Activated T-cell treated with anti-CD3 and anti-CD28 coated beads, Interleukin-2, amount 50 U/mL, for 4 hours (primary cell): Measurements from ENCODE around the gene ADAM20. TPM values are rescaled to one million over a fixed set of nuclear protein-coding genes. Genes with fewer than 3 reads are reported as not detected.

Source experiments
- ATAC-seq, 2 donors: fragments of 200-7000 bp; cut with Tn5 transposase; one replicate each; pipeline ENCODE4 v1.10.0; 2021
- DNase-seq: peaks from one replicate; pipeline ENCODE4 v3.0.0-alpha.2; 2020
- H3K27me3 Mint-ChIP-seq: one replicate; pipeline ENCODE4 v1.8.0; 2021; ENCODE audit warnings: low read depth, mixed read lengths
- H3K36me3 Mint-ChIP-seq: one replicate; pipeline ENCODE4 v1.8.0; 2022; ENCODE audit warnings: mixed read lengths; ENCODE audit not compliant: insufficient read depth
- H3K4me1 Mint-ChIP-seq: one replicate; pipeline ENCODE4 v1.8.0; 2021; ENCODE audit warnings: low read depth, mixed read lengths
- H3K4me3 Mint-ChIP-seq: one replicate; pipeline ENCODE4 v1.8.0; 2021; ENCODE audit warnings: mild to moderate bottlenecking, moderate library complexity, mixed read lengths
- H3K9me3 Mint-ChIP-seq: one replicate; pipeline ENCODE4 v1.8.0; 2021; ENCODE audit warnings: mixed read lengths
- total RNA-seq, 3 donors: library from RNA; stranded (reverse); gene quantifications; one replicate each; pipeline ENCODE4 v1.2.1, GENCODE V29; 2021

Gene ADAM20
- under 1 TPM in 1 of 3 donors, not detected in 2; 0.08 TPM for total RNA-seq

GRCh38 chr14:70534904-70535303 lies at the start of gene ADAM20:
TSS of gene ADAM20 (minus strand) at chr14:70535004. CDS start at chr14:70524757, 10,247 bp downstream.
- Mint-ChIP-seq H3K9me3 (peaks cover 8% of the 10 kb centered on the region), H3K36me3 (peaks cover 22% of the 10 kb centered on the region), H3K27me3 (no peaks in the 10 kb centered on the region), H3K4me3 (no peak within 1 kb of the TSS), H3K4me1 (peaks cover 3% of the 10 kb centered on the region)
- DNase-seq (no peak), ATAC-seq (no peak)

- no peak for DNase-seq
- ATAC-seq = no peak
- peaks cover 41% of the 10 kb centered on the region for H3K36me3 Mint-ChIP-seq
- no peaks in the 10 kb centered on the region for H3K27me3 Mint-ChIP-seq
- no peaks in the 10 kb centered on the region for H3K4me1 Mint-ChIP-seq
- H3K9me3 Mint-ChIP-seq = peaks cover 8% of the 10 kb centered on the region
- no peak overlapping the region for H3K4me3 Mint-ChIP-seq
These were observed 42.1 kb upstream of the ADAM20 start for GRCh38 chr14:70576891-70577290.

GRCh38 chr14:70573050-70573449 lies 38.2 kb upstream of the ADAM20 start:
- Mint-ChIP-seq H3K4me3 (no peak overlapping the region), H3K9me3 (peaks cover 12% of the 10 kb centered on the region), H3K4me1 (peaks cover 10% of the 10 kb centered on the region), H3K27me3 (no peaks in the 10 kb centered on the region), H3K36me3 (peaks cover 44% of the 10 kb centered on the region)
- DNase-seq (no peak), ATAC-seq (no peak)

GRCh38 chr14:70571139-70571538 lies 36.3 kb upstream of the ADAM20 start:
- Mint-ChIP-seq H3K36me3 (peaks cover 54% of the 10 kb centered on the region), H3K27me3 (no peaks in the 10 kb centered on the region), H3K9me3 (peaks cover 15% of the 10 kb centered on the region), H3K4me1 (peaks cover 10% of the 10 kb centered on the region), H3K4me3 (no peak overlapping the region)
- ATAC-seq (no peak), DNase-seq (no peak)

- Mint-ChIP-seq H3K4me3 (no peak overlapping the region), H3K27me3 (no peaks in the 10 kb centered on the region), H3K36me3 (peaks cover 68% of the 10 kb centered on the region), H3K4me1 (peaks cover 10% of the 10 kb centered on the region), H3K9me3 (peaks cover 23% of the 10 kb centered on the region)
- ATAC-seq = peak; percentile 46 to 59
- no peak for DNase-seq
These were observed 33.0 kb upstream of the ADAM20 start for GRCh38 chr14:70567791-70568190.

- Mint-ChIP-seq H3K9me3 (peaks cover 35% of the 10 kb centered on the region), H3K36me3 (peaks cover 72% of the 10 kb centered on the region), H3K27me3 (no peaks in the 10 kb centered on the region), H3K4me3 (no peak overlapping the region), H3K4me1 (no peaks in the 10 kb centered on the region)
- DNase-seq = no peak
- no peak for ATAC-seq
These were observed 29.1 kb upstream of the ADAM20 start for GRCh38 chr14:70563869-70564268.

- no peak for DNase-seq
- no peaks in the 10 kb centered on the region for H3K27me3 Mint-ChIP-seq
- ATAC-seq = no peak
- H3K4me3 Mint-ChIP-seq = no peak overlapping the region
- peaks cover 70% of the 10 kb centered on the region for H3K36me3 Mint-ChIP-seq
- H3K4me1 Mint-ChIP-seq = no peaks in the 10 kb centered on the region
- H3K9me3 Mint-ChIP-seq = peaks cover 35% of the 10 kb centered on the region
These were observed 28.6 kb upstream of the ADAM20 start for GRCh38 chr14:70563417-70563816.

- no peaks in the 10 kb centered on the region for H3K27me3 Mint-ChIP-seq
- DNase-seq (no peak), ATAC-seq (no peak)
- H3K4me3 Mint-ChIP-seq = no peak overlapping the region
- peaks cover 3% of the 10 kb centered on the region for H3K4me1 Mint-ChIP-seq
- H3K36me3 Mint-ChIP-seq = peaks cover 47% of the 10 kb centered on the region
- peaks cover 20% of the 10 kb centered on the region for H3K9me3 Mint-ChIP-seq
These were observed 23.6 kb upstream of the ADAM20 start for GRCh38 chr14:70558356-70558755.

GRCh38 chr14:70555890-70556289 lies 21.1 kb upstream of the ADAM20 start:
- no peak for DNase-seq

GRCh38 chr14:70538087-70538486 lies 3.3 kb upstream of the ADAM20 start:
- H3K9me3 Mint-ChIP-seq = peaks cover 4% of the 10 kb centered on the region
- DNase-seq = no peak
- peaks cover 10% of the 10 kb centered on the region for H3K36me3 Mint-ChIP-seq
- no peak for ATAC-seq
- H3K27me3 Mint-ChIP-seq = no peaks in the 10 kb centered on the region
- H3K4me1 Mint-ChIP-seq = peaks cover 3% of the 10 kb centered on the region
- H3K4me3 Mint-ChIP-seq = no peak overlapping the region

More at GRCh38 chr14:70555890-70556289, 21.1 kb upstream of the ADAM20 start:
- Mint-ChIP-seq H3K4me1 (peaks cover 3% of the 10 kb centered on the region), H3K36me3 (peaks cover 22% of the 10 kb centered on the region), H3K4me3 (no peak overlapping the region), H3K27me3 (no peaks in the 10 kb centered on the region), H3K9me3 (peaks cover 4% of the 10 kb centered on the region)
- no peak for ATAC-seq

- H3K4me1 Mint-ChIP-seq = peaks cover 3% of the 10 kb centered on the region
- peaks cover 21% of the 10 kb centered on the region for H3K36me3 Mint-ChIP-seq
- no peak overlapping the region for H3K4me3 Mint-ChIP-seq
- no peak for DNase-seq
- no peak for ATAC-seq
- no peaks in the 10 kb centered on the region for H3K27me3 Mint-ChIP-seq
- H3K9me3 Mint-ChIP-seq = peaks cover 8% of the 10 kb centered on the region
These were observed 2.0 kb upstream of the ADAM20 start for GRCh38 chr14:70536830-70537229.

GRCh38 chr14:70530417-70530816 lies 4.4 kb downstream of the ADAM20 start:
- H3K27me3 Mint-ChIP-seq = no peaks in the 10 kb centered on the region
- no peak for ATAC-seq
- peaks cover 8% of the 10 kb centered on the region for H3K9me3 Mint-ChIP-seq
- peaks cover 29% of the 10 kb centered on the region for H3K36me3 Mint-ChIP-seq
- H3K4me3 Mint-ChIP-seq = no peak overlapping the region
- no peaks in the 10 kb centered on the region for H3K4me1 Mint-ChIP-seq
- DNase-seq = no peak

- Mint-ChIP-seq H3K4me3 (no peak overlapping the region), H3K27me3 (no peaks in the 10 kb centered on the region), H3K4me1 (no peaks in the 10 kb centered on the region), H3K36me3 (peaks cover 34% of the 10 kb centered on the region), H3K9me3 (no peaks in the 10 kb centered on the region)
- ATAC-seq (no peak), DNase-seq (no peak)
These were observed 7.2 kb downstream of the ADAM20 start for GRCh38 chr14:70527501-70528105.

- Mint-ChIP-seq H3K9me3 (peaks cover 3% of the 10 kb centered on the region), H3K36me3 (peaks cover 33% of the 10 kb centered on the region), H3K4me3 (no peak overlapping the region), H3K27me3 (no peaks in the 10 kb centered on the region), H3K4me1 (no peaks in the 10 kb centered on the region)
- DNase-seq (no peak), ATAC-seq (no peak)
These were observed 9.1 kb downstream of the ADAM20 start for GRCh38 chr14:70525691-70526090.

GRCh38 chr14:70515811-70516210 lies 19.0 kb downstream of the ADAM20 start:
- Mint-ChIP-seq H3K4me3 (no peak overlapping the region), H3K36me3 (peaks cover 13% of the 10 kb centered on the region), H3K27me3 (no peaks in the 10 kb centered on the region), H3K9me3 (peaks cover 5% of the 10 kb centered on the region), H3K4me1 (peaks cover 5% of the 10 kb centered on the region)
- DNase-seq (no peak), ATAC-seq (no peak)
